H1 (cell line): ENCODE measurements around the gene OSBPL2.

Experiments used
- ASH2L ChIP-seq: fragments of 200-600, 300-600 bp; sonication (generic); IDR thresholded peaks from one replicate; pipeline ENCODE4 v1.7.1; 2017; ENCODE audit warnings: low read length
- ATF3 ChIP-seq: IDR thresholded peaks from 2 replicates; pipeline ENCODE4 v1.6.1; 2011; ENCODE audit warnings: low read depth, mild to moderate bottlenecking, low read length; ENCODE audit not compliant: insufficient read depth
- CTCF ChIP-seq, 3 experiments: IDR thresholded peaks; 1 replicate in 2 of 3; 2 replicates in 1 of 3; pipeline versions ENCODE4 v1.5.1 to v1.6.1; 2011; ENCODE audit warnings: low read length in 3 of 3, mild to moderate bottlenecking in 3 of 3, inconsistent platforms in 2 of 3, low read depth in 1 of 3, moderate library complexity in 1 of 3; ENCODE audit not compliant: insufficient read depth in 1 of 3; ENCODE audit errors: control extremely low read depth in 1 of 3
- EZH2 ChIP-seq: fragments of 200-600 bp; sonication (generic); IDR thresholded peaks from 2 replicates; pipeline ENCODE4 v1.7.1; 2012; ENCODE audit warnings: low read depth, mild to moderate bottlenecking, moderate library complexity, low read length, inconsistent platforms; ENCODE audit not compliant: severe bottlenecking
- FOSL1 ChIP-seq: IDR thresholded peaks from 2 replicates; pipeline ENCODE4 v1.6.1; 2011; ENCODE audit warnings: mild to moderate bottlenecking, low read depth, low read length, moderate library complexity; ENCODE audit not compliant: insufficient read depth
- GABPA ChIP-seq: IDR thresholded peaks from 2 replicates; pipeline ENCODE4 v1.6.1; 2011; ENCODE audit warnings: mild to moderate bottlenecking, low read length, moderate library complexity, borderline replicate concordance; ENCODE audit not compliant: insufficient read depth
- MAFK ChIP-seq: IDR thresholded peaks from 2 replicates; pipeline ENCODE4 v1.6.1; 2012; ENCODE audit warnings: low read depth, mild to moderate bottlenecking, improper control_type of control experiment, low read length
- MAX ChIP-seq: IDR thresholded peaks from 2 replicates; pipeline ENCODE4 v1.6.1; 2012; ENCODE audit warnings: inconsistent platforms
- POLR2A ChIP-seq, 2 experiments: IDR thresholded peaks; 1 replicate in 1 of 2; 2 replicates in 1 of 2; pipeline ENCODE4 v1.6.1; 2011; ENCODE audit warnings: low read depth in 2 of 2, low read length in 2 of 2, mild to moderate bottlenecking in 2 of 2; ENCODE audit errors: control extremely low read depth in 1 of 2
- POLR2AphosphoS5 ChIP-seq: IDR thresholded peaks from 2 replicates; pipeline ENCODE4 v1.6.1; 2011; ENCODE audit warnings: low read depth, low read length
- RAD21 ChIP-seq, 2 experiments: IDR thresholded peaks in 1 of 2; conservative IDR thresholded peaks in 1 of 2; 2 replicates each; pipeline ENCODE4 v1.6.1; 2011; ENCODE audit warnings: low read depth in 2 of 2, low read length in 2 of 2, improper control_type of control experiment in 1 of 2, inconsistent platforms in 1 of 2, mild to moderate bottlenecking in 1 of 2, moderate library complexity in 1 of 2
- RBBP5 ChIP-seq: IDR thresholded peaks from 2 replicates; pipeline ENCODE4 v1.7.1; 2012; ENCODE audit warnings: low read depth, mild to moderate bottlenecking, inconsistent platforms, low read length, moderate library complexity, borderline replicate concordance
- RXRA ChIP-seq: IDR thresholded peaks from 2 replicates; pipeline ENCODE4 v1.6.1; 2011; ENCODE audit warnings: low read depth, mild to moderate bottlenecking, low read length, moderate library complexity; ENCODE audit not compliant: insufficient read depth
- SRF ChIP-seq: IDR thresholded peaks from 2 replicates; pipeline ENCODE4 v1.6.1; 2011; ENCODE audit warnings: mild to moderate bottlenecking, low read depth, low read length, moderate library complexity

- no peak for TF ChIP-seq RAD21 (IDR thresholded peaks at IDR 0.05 in 1 of 2, conservative IDR thresholded peaks at IDR 0.05 in 1 of 2; ENCODE audit: low read depth in 2 of 2, low read length in 2 of 2)
- no peak for TF ChIP-seq RXRA
- no peak for TF ChIP-seq EZH2
- TF ChIP-seq POLR2A (IDR thresholded peaks at IDR 0.05; ENCODE audit: control extremely low read depth in 1 of 2, low read depth in 2 of 2, low read length in 2 of 2): no peak
- TF ChIP-seq POLR2AphosphoS5: no peak
- TF ChIP-seq CTCF (IDR thresholded peaks at IDR 0.05; ENCODE audit: control extremely low read depth in 1 of 3, insufficient read depth in 1 of 3, low read depth in 1 of 3, low read length in 3 of 3): no peak
- TF ChIP-seq ATF3: no peak
- no peak for TF ChIP-seq ASH2L
- TF ChIP-seq MAFK: no peak
- TF ChIP-seq SRF: no peak
- TF ChIP-seq RBBP5: no peak
- TF ChIP-seq FOSL1: no peak
- no peak for TF ChIP-seq GABPA
- no peak for TF ChIP-seq MAX
These were observed 23.7 kb downstream of the OSBPL2 start for GRCh38 chr20:62262064-62262463.
